Measurements from ENCODE around the gene ZNF45. TPM values are rescaled to one million over a fixed set of nuclear protein-coding genes. Genes with fewer than 3 reads are reported as not detected.

ZNF45 gene
- total and polyA plus RNA-seq, 2 donors from 2014 or later, result 4.8 to 16.1 TPM

GRCh38 chr19:43983544-43983911 lies 48.4 kb upstream of the ZNF45 start:
- H3K36me3 ChIP-seq (ENCODE audit: control insufficient read depth in 2 of 3, insufficient read depth in 3 of 3, low read length in 3 of 3), result peaks cover 0 to 5% (median 2%) of the 10 kb centered on the region in 3 donors
- intact Hi-C loops (cut with DNase I), result no loop called here
- H3K4me3 ChIP-seq (ENCODE audit: low read length in 3 of 3), result peak overlapping the region in 2 of 3 donors; percentile 89 to 90
- no peak for TF ChIP-seq CTCF (IDR thresholded peaks at IDR 0.05; ENCODE audit: borderline replicate concordance, extremely low read depth, insufficient read depth)
- H3K4me1 ChIP-seq (ENCODE audit: control insufficient read depth in 2 of 3, insufficient read depth in 2 of 3, low read depth in 1 of 3, low read length in 3 of 3), result no peaks in the 10 kb centered on the region
- no peak overlapping the region for H3K9ac ChIP-seq (ENCODE audit: low read length in 3 of 3)
- FAIRE-seq (no peak), DNase-seq (no peak)
- peaks cover 0 to 35% (median 6%) of the 10 kb centered on the region in 3 donors for H3K9me3 ChIP-seq (ENCODE audit: control insufficient read depth in 2 of 3, insufficient read depth in 1 of 3, low read length in 3 of 3)
- no peaks in the 10 kb centered on the region for H3K27me3 ChIP-seq (ENCODE audit: control insufficient read depth, insufficient read depth, low read length)
- H3K27ac ChIP-seq (ENCODE audit: low read depth in 2 of 2, low read length in 2 of 2), result peak overlapping the region in 1 of 2 donors; percentile 79

- no peak overlapping the region for H3K4me3 ChIP-seq (ENCODE audit: low read length in 3 of 3)
- no peak overlapping the region for H3K27ac ChIP-seq (ENCODE audit: low read depth in 2 of 2, low read length in 2 of 2)
- H3K9me3 ChIP-seq (ENCODE audit: control insufficient read depth in 2 of 3, insufficient read depth in 1 of 3, low read length in 3 of 3), result peaks cover 0 to 77% (median 18%) of the 10 kb centered on the region in 3 donors
- intact Hi-C loops (cut with DNase I), result no loop called here
- no peak for DNase-seq
- no peak for FAIRE-seq
- H3K36me3 ChIP-seq (ENCODE audit: control insufficient read depth in 2 of 3, insufficient read depth in 3 of 3, low read length in 3 of 3), result no peaks in the 10 kb centered on the region
- H3K4me1 ChIP-seq (ENCODE audit: control insufficient read depth in 2 of 3, insufficient read depth in 2 of 3, low read depth in 1 of 3, low read length in 3 of 3), result no peaks in the 10 kb centered on the region
- TF ChIP-seq CTCF (IDR thresholded peaks at IDR 0.05; ENCODE audit: borderline replicate concordance, extremely low read depth, insufficient read depth), result no peak
- no peak overlapping the region for H3K9ac ChIP-seq (ENCODE audit: low read length in 3 of 3)
- H3K27me3 ChIP-seq (ENCODE audit: control insufficient read depth, insufficient read depth, low read length), result no peaks in the 10 kb centered on the region
Observed at GRCh38 chr19:43976732-43977131, 41.6 kb upstream of the ZNF45 start.

GRCh38 chr19:43966079-43966694 lies 31.1 kb upstream of the ZNF45 start:
- no peak overlapping the region for H3K27ac ChIP-seq (ENCODE audit: low read depth in 2 of 2, low read length in 2 of 2)
- intact Hi-C loops (cut with DNase I), result no loop called here
- no peak for TF ChIP-seq CTCF (IDR thresholded peaks at IDR 0.05; ENCODE audit: borderline replicate concordance, extremely low read depth, insufficient read depth)
- H3K4me1 ChIP-seq (ENCODE audit: control insufficient read depth in 2 of 3, insufficient read depth in 2 of 3, low read depth in 1 of 3, low read length in 3 of 3), result no peaks in the 10 kb centered on the region
- FAIRE-seq, result no peak
- peaks cover 33 to 38% (median 38%) of the 10 kb centered on the region in 3 donors for H3K36me3 ChIP-seq (ENCODE audit: control insufficient read depth in 2 of 3, insufficient read depth in 3 of 3, low read length in 3 of 3)
- peak overlapping the region in 2 of 3 donors; percentile 32 to 46 for H3K4me3 ChIP-seq (ENCODE audit: low read length in 3 of 3)
- H3K9ac ChIP-seq (ENCODE audit: low read length in 3 of 3), result no peak overlapping the region
- no peaks in the 10 kb centered on the region for H3K27me3 ChIP-seq (ENCODE audit: control insufficient read depth, insufficient read depth, low read length)
- DNase-seq, result no peak
- peaks cover 27 to 88% (median 71%) of the 10 kb centered on the region in 3 donors for H3K9me3 ChIP-seq (ENCODE audit: control insufficient read depth in 2 of 3, insufficient read depth in 1 of 3, low read length in 3 of 3)

All from kidney (tissue), 14 donors.